Right cardiac atrium (tissue), 5 donors: ENCODE measurements around the gene OXNAD1. TPM values are rescaled to one million over a fixed set of nuclear protein-coding genes. Genes with fewer than 3 reads are reported as not detected.
A peak's percentile ranks its signal among the peaks of the same experiment; 100 is the strongest.
"Not testable (repeated sequence)": the region's sequence is repeated elsewhere in the genome, so short reads cannot be mapped to it uniquely, and the experiment has no call there.

Source experiments
- ATAC-seq, 2 donors: fragments of 200-7000 bp; cut with Tn5 transposase; one replicate each; pipeline versions ENCODE4 v1.8.0 to v1.9.1; 2020; ENCODE audit warnings: moderate library complexity in 2 of 2, mild to moderate bottlenecking in 1 of 2
- DNase-seq, 3 donors: peaks; one replicate each; pipeline ENCODE4 v3.0.0-alpha.2; 2020
- H3K27ac ChIP-seq: one replicate; pipeline ENCODE4 v1.5.1; 2013; ENCODE audit warnings: mild to moderate bottlenecking, low read length, control low read depth, moderate library complexity
- H3K27me3 ChIP-seq: one replicate; pipeline ENCODE4 v1.6.1; 2013; ENCODE audit not compliant: control insufficient read depth, insufficient read depth
- H3K4me1 ChIP-seq: one replicate; pipeline ENCODE4 v1.6.1; 2013; ENCODE audit warnings: low read length; ENCODE audit not compliant: control insufficient read depth, insufficient read depth
- H3K4me3 ChIP-seq: one replicate; pipeline ENCODE4 v1.5.1; 2013; ENCODE audit warnings: low read length, control low read depth
- H3K9me3 ChIP-seq: one replicate; pipeline ENCODE4 v1.6.1; 2013; ENCODE audit warnings: low read length; ENCODE audit not compliant: control insufficient read depth
- WGBS: extraction: QIAGEN DNeasy Blood & Tissue Kit; methylation state at CpG from one replicate; pipeline ENCODE4 v1.1.7; 2013; 5-methylcytosine and 5-hydroxymethylcytosine counted together
- intact Hi-C, 4 donors: fragments of 100-400 bp; cut with DNase I; formaldehyde crosslinking; loops; one replicate each; pipeline versions ENCODE4 v1.11.0 to v1.14.0; 2022 to 2023
- polyA plus RNA-seq: library from polyadenylated mRNA; stranded (reverse); fragments of 200-250 nt; gene quantifications from one replicate; pipeline ENCODE4 v1.2.3, GENCODE V29; 2013
- total RNA-seq, 4 donors: library from RNA; stranded (reverse); fragmentation: NEBNext Ultra II Directional; extraction: Animal tissue kit (Norgen Biotek cat#: 25700); gene quantifications; one replicate each; pipeline ENCODE4 v1.2.1, GENCODE V29; 2021
- donor health status: healthy with polysubstance abuse.
- donor health status: DM: no; HTN: yes; CAD: no.
- donor health status: DM: no; HTN: no; CAD: no.
- donor health status: DM: no; HTN: yes; CAD: no; lungs with severe emphysema.
- donor health status: DM: yes; HTN: yes; CAD: no.

OXNAD1 gene
- total and polyA plus RNA-seq, 5 donors = 6.5 to 14.7 (median 14.2) TPM

GRCh38 chr3:16304061-16305010, 39.3 kb downstream of the OXNAD1 start:
- Histone ChIP-seq H3K4me1 (peaks cover 2% of the 10 kb centered on the region), H3K27ac (no peak overlapping the region), H3K4me3 (no peak overlapping the region), H3K9me3 (no peaks in the 10 kb centered on the region), H3K27me3 (no peaks in the 10 kb centered on the region)
- intact Hi-C loops = no loop called here
- ATAC-seq (peak in 1 of 2 donors; percentile 36), DNase-seq (no peak)
- 82% methylated on average over 2 of the region's 2 CpGs for WGBS

GRCh38 chr3:16305111-16305541, 40.1 kb downstream of the OXNAD1 start:
- DNase-seq (peak in 2 of 3 donors; percentile 66 to 69), ATAC-seq (peak; percentile 44 to 53)
- intact Hi-C loops = no loop called here
- 67% methylated on average over 7 of the region's 7 CpGs for WGBS
- Histone ChIP-seq H3K4me1 (peaks cover 2% of the 10 kb centered on the region), H3K27me3 (no peaks in the 10 kb centered on the region), H3K27ac (no peak overlapping the region), H3K9me3 (no peaks in the 10 kb centered on the region), H3K4me3 (no peak overlapping the region)

GRCh38 chr3:16307832-16308531, 43.0 kb downstream of the OXNAD1 start:
- H3K27me3 ChIP-seq = no peaks in the 10 kb centered on the region
- H3K4me1 ChIP-seq = peaks cover 4% of the 10 kb centered on the region
- intact Hi-C loops = no loop called here
- 67% methylated on average over 5 of the region's 5 CpGs for WGBS
- ATAC-seq = no peak
- DNase-seq = no peak
- H3K4me3 ChIP-seq = no peak overlapping the region
- no peak overlapping the region for H3K27ac ChIP-seq
- no peaks in the 10 kb centered on the region for H3K9me3 ChIP-seq

GRCh38 chr3:16308727-16309126, 43.7 kb downstream of the OXNAD1 start:
- Histone ChIP-seq H3K27ac (no peak overlapping the region), H3K4me1 (peaks cover 4% of the 10 kb centered on the region), H3K27me3 (no peaks in the 10 kb centered on the region), H3K4me3 (no peak overlapping the region), H3K9me3 (no peaks in the 10 kb centered on the region)
- DNase-seq (no peak), ATAC-seq (no peak)
- 97% methylated on average over 1 of the region's 1 CpG for WGBS
- intact Hi-C loops = no loop called here

GRCh38 chr3:16309558-16309957, 44.5 kb downstream of the OXNAD1 start:
- no peak overlapping the region for H3K27ac ChIP-seq
- no peak for ATAC-seq

GRCh38 chr3:16310486-16310885, 45.5 kb downstream of the OXNAD1 start:
- not testable (repeated sequence) for ATAC-seq, H3K4me3 ChIP-seq, H3K27ac ChIP-seq, H3K4me1 ChIP-seq, H3K27me3 ChIP-seq, DNase-seq, H3K9me3 ChIP-seq
- intact Hi-C loops = loop anchor here in 1 of 4 donors (10.0 kb wide), 1 partner anchor 64 kb away; no protein-coding TSS in a partner anchor
- WGBS = 97% methylated on average over 7 of the region's 7 CpGs

More at GRCh38 chr3:16309558-16309957, 44.5 kb downstream of the OXNAD1 start:
- 80% methylated on average over 2 of the region's 2 CpGs for WGBS
- H3K27me3 ChIP-seq = no peaks in the 10 kb centered on the region
- no peak overlapping the region for H3K4me3 ChIP-seq
- intact Hi-C loops = no loop called here
- no peaks in the 10 kb centered on the region for H3K9me3 ChIP-seq
- peaks cover 4% of the 10 kb centered on the region for H3K4me1 ChIP-seq
- DNase-seq = no peak

- WGBS = 37% methylated on average over 6 of the region's 6 CpGs
- DNase-seq = peak; percentile 62 to 70 (median 64)
- H3K4me1 ChIP-seq = peaks cover 4% of the 10 kb centered on the region
- no peaks in the 10 kb centered on the region for H3K27me3 ChIP-seq
- intact Hi-C loops = loop anchor here in 1 of 4 donors (10.0 kb wide), 1 partner anchor 63 kb away; no protein-coding TSS in a partner anchor
- ATAC-seq = peak; percentile 61 to 94
- H3K4me3 ChIP-seq = no peak overlapping the region
- no peak overlapping the region for H3K27ac ChIP-seq
- no peaks in the 10 kb centered on the region for H3K9me3 ChIP-seq
These were observed 47.0 kb downstream of the OXNAD1 start for GRCh38 chr3:16311960-16312451.

GRCh38 chr3:16313886-16314645, 49.1 kb downstream of the OXNAD1 start:
- 85% methylated on average over 5 of the region's 5 CpGs for WGBS
- H3K27ac ChIP-seq = no peak overlapping the region

GRCh38 chr3:16315623-16316022, 50.6 kb downstream of the OXNAD1 start:
- Histone ChIP-seq H3K4me3 (no peak overlapping the region), H3K9me3 (no peaks in the 10 kb centered on the region), H3K27me3 (no peaks in the 10 kb centered on the region), H3K4me1 (peaks cover 4% of the 10 kb centered on the region), H3K27ac (no peak overlapping the region)
- intact Hi-C loops = loop anchor here in 1 of 4 donors (10.0 kb wide), 1 partner anchor 59 kb away; no protein-coding TSS in a partner anchor
- DNase-seq = no peak
- WGBS = 79% methylated on average over 7 of the region's 7 CpGs
- no peak for ATAC-seq

More at GRCh38 chr3:16313886-16314645, 49.1 kb downstream of the OXNAD1 start:
- DNase-seq (no peak), ATAC-seq (no peak)
- H3K4me1 ChIP-seq = peaks cover 4% of the 10 kb centered on the region
- H3K9me3 ChIP-seq = no peaks in the 10 kb centered on the region
- H3K4me3 ChIP-seq = no peak overlapping the region
- intact Hi-C loops = loop anchor here in 1 of 4 donors (10.0 kb wide), 1 partner anchor 61 kb away; no protein-coding TSS in a partner anchor
- no peaks in the 10 kb centered on the region for H3K27me3 ChIP-seq

GRCh38 chr3:16316396-16316795, 51.4 kb downstream of the OXNAD1 start:
- no peak for DNase-seq
- no peak for ATAC-seq
- H3K4me1 ChIP-seq = peaks cover 4% of the 10 kb centered on the region
- H3K4me3 ChIP-seq = no peak overlapping the region
- no peaks in the 10 kb centered on the region for H3K9me3 ChIP-seq
- H3K27me3 ChIP-seq = no peaks in the 10 kb centered on the region
- intact Hi-C loops = loop anchor here in 1 of 4 donors (10.0 kb wide), 1 partner anchor 58 kb away; no protein-coding TSS in a partner anchor
- H3K27ac ChIP-seq = no peak overlapping the region
- WGBS = 81% methylated on average over 3 of the region's 3 CpGs
